Panc1 (cell line): ENCODE measurements around the gene TLCD5. TPM values are rescaled to one million over a fixed set of nuclear protein-coding genes. Genes with fewer than 3 reads are reported as not detected.

Source experiments
- ATAC-seq: fragments of 200-7000 bp; cut with Tn5 transposase; 2 replicates; pipeline ENCODE4 v1.9.1; 2020; ENCODE audit warnings: mild to moderate bottlenecking, moderate library complexity
- BruUV-seq: library from RNA; stranded (reverse); fragments of 400-500 nt; replicated peaks from 2 replicates; lab custom pipeline; 2021; lab: Mats Ljungman, UMichigan
- CTCF ChIA-PET: fragments of 300-600 bp; sonication (Branson Sonifier 250); formaldehyde crosslinking; loops from one replicate; lab custom pipeline; 2022; ENCODE audit warnings: antibody characterized with exemption; lab: Charles Lee
- POLR2A ChIA-PET: fragments of 300-600 bp; sonication (Branson Sonifier 250); formaldehyde crosslinking; loops from one replicate; lab custom pipeline; 2022; ENCODE audit warnings: antibody characterized with exemption; lab: Charles Lee
- DNase-seq: peaks from one replicate; pipeline ENCODE4 v3.0.0-alpha.2; 2010; ENCODE audit warnings: low read depth, low spot score
- H3K27ac ChIP-seq: 2 replicates; pipeline ENCODE4 v1.5.1; 2011; ENCODE audit warnings: mild to moderate bottlenecking, low read length, inconsistent platforms
- H3K27me3 ChIP-seq: fragments of 200-500 bp; sonication (Bioruptor generic); 2 replicates; pipeline ENCODE4 v1.6.0; 2014; ENCODE audit warnings: low read length, inconsistent platforms; ENCODE audit not compliant: control insufficient read depth, insufficient read depth
- H3K36me3 ChIP-seq: fragments of 200-500 bp; sonication (Bioruptor generic); 2 replicates; pipeline ENCODE4 v1.5.1; 2014; ENCODE audit warnings: inconsistent platforms, mild to moderate bottlenecking, low read length, moderate library complexity; ENCODE audit not compliant: control insufficient read depth, insufficient read depth
- H3K4me1 ChIP-seq: 2 replicates; pipeline ENCODE4 v1.5.1; 2011; ENCODE audit warnings: inconsistent platforms, mild to moderate bottlenecking, low read length, moderate library complexity; ENCODE audit not compliant: control insufficient read depth, insufficient read depth
- H3K4me3 ChIP-seq, 2 experiments: 2 replicates each; pipeline ENCODE4 v1.5.1; 2011 to 2012; ENCODE audit warnings: low read depth in 2 of 2, low read length in 2 of 2, mild to moderate bottlenecking in 2 of 2, inconsistent platforms in 1 of 2, moderate library complexity in 1 of 2
- H3K9me3 ChIP-seq: fragments of 200-500 bp; sonication (Bioruptor generic); 2 replicates; pipeline ENCODE4 v1.5.1; 2014; ENCODE audit warnings: low read depth, mild to moderate bottlenecking, inconsistent platforms, low read length, moderate library complexity; ENCODE audit not compliant: control insufficient read depth, insufficient read depth
- CTCF ChIP-seq: fragments of 450-650 bp; IDR thresholded peaks from 2 replicates; pipeline ENCODE4 v1.5.1; 2017; ENCODE audit warnings: mild to moderate bottlenecking
- POLR2AphosphoS5 ChIP-seq: IDR thresholded peaks from 2 replicates; pipeline ENCODE4 v1.6.1; 2012; ENCODE audit warnings: mild to moderate bottlenecking, low read depth, low read length, moderate library complexity
- REST ChIP-seq, 2 experiments: IDR thresholded peaks; 2 replicates each; pipeline ENCODE4 v1.6.1; 2011 to 2012; ENCODE audit warnings: low read depth in 2 of 2, control low read depth in 1 of 2, low read length in 1 of 2, mild to moderate bottlenecking in 1 of 2, moderate library complexity in 1 of 2; ENCODE audit not compliant: insufficient read depth in 1 of 2
- SIN3A ChIP-seq: IDR thresholded peaks from 2 replicates; pipeline ENCODE4 v1.6.1; 2012; ENCODE audit warnings: low read depth, mild to moderate bottlenecking, low read length, moderate library complexity, borderline replicate concordance; ENCODE audit not compliant: insufficient read depth
- TCF7L2 ChIP-seq: IDR thresholded peaks from 2 replicates; pipeline ENCODE4 v1.6.1; 2011; ENCODE audit warnings: mild to moderate bottlenecking, low read depth, low read length, inconsistent platforms
- in situ Hi-C: cut with HindIII; loops from 2 replicates; pipeline ENCODE4 v1.10.0; 2016; ENCODE audit warnings: low sequenced_read_pairs, low pct_unique_long_range_greater_than_20kb
- intact Hi-C: fragments of 100-400 bp; cut with micrococcal nuclease; formaldehyde crosslinking; loops from one replicate; pipeline ENCODE4 v1.10.0; 2022; ENCODE audit not compliant: unreplicated experiment
- total RNA-seq: library from RNA; stranded (reverse); gene quantifications from one replicate; pipeline ENCODE4 v1.2.1, GENCODE V29; 2021; ENCODE audit not compliant: unreplicated experiment

TLCD5 gene
- total RNA-seq, 1 experiment from 2014 or later, result 22.8 TPM

GRCh38 chr11:120284272-120284671 is 40.8 kb upstream of the TLCD5 start:
- DNase-seq, result no peak
- no TSS peak for BruUV-seq
- Histone ChIP-seq H3K27ac (no peak overlapping the region), H3K9me3 (no peaks in the 10 kb centered on the region), H3K4me3 (no peak overlapping the region), H3K36me3 (no peaks in the 10 kb centered on the region), H3K4me1 (0 out of 2 replicates have a peak, but pooled peaks cover 4% of the 10 kb centered on the region), H3K27me3 (peaks cover 9% of the 10 kb centered on the region)
- ChIA-PET POLR2A (interaction anchor here (0.5 kb wide), 1 partner anchor 48 kb away, joined by 16 read pairs; no protein-coding TSS in a partner anchor), CTCF (no interaction called here)
- in situ Hi-C loops, result no loop called here
- TF ChIP-seq REST (IDR thresholded peaks at IDR 0.05; ENCODE audit: insufficient read depth in 1 of 2, low read depth in 2 of 2, low read length in 1 of 2) (no peak), SIN3A (no peak), TCF7L2 (no peak), CTCF (no peak), POLR2AphosphoS5 (no peak)
- intact Hi-C loops, result no loop called here
- no peak for ATAC-seq

- in situ Hi-C loops (no loop called here), intact Hi-C loops (no loop called here)
- Histone ChIP-seq H3K4me1 (0 out of 2 replicates have a peak, but pooled peaks cover 4% of the 10 kb centered on the region), H3K4me3 (no peak overlapping the region), H3K9me3 (no peaks in the 10 kb centered on the region), H3K27me3 (peaks cover 13% of the 10 kb centered on the region), H3K36me3 (no peaks in the 10 kb centered on the region), H3K27ac (no peak overlapping the region)
- CTCF ChIA-PET, result no interaction called here
- DNase-seq (no peak), ATAC-seq (no peak)
- TF ChIP-seq POLR2AphosphoS5 (no peak), CTCF (no peak), SIN3A (no peak), REST (IDR thresholded peaks at IDR 0.05; ENCODE audit: insufficient read depth in 1 of 2, low read depth in 2 of 2, low read length in 1 of 2) (no peak), TCF7L2 (no peak)
- BruUV-seq, result no TSS peak
- POLR2A ChIA-PET, result no interaction called here
Measured at GRCh38 chr11:120285256-120285655, 39.8 kb upstream of the TLCD5 start.
